ENCODE data around the gene PDE4A. TPM values are rescaled to one million over a fixed set of nuclear protein-coding genes. Genes with fewer than 3 reads are reported as not detected.
A peak's percentile ranks its signal among the peaks of the same experiment; 100 is the strongest.

PDE4A gene
- total and polyA plus RNA-seq, 2 of the 13 experiments (the other 11 are each of a cell fraction or from before 2014, with no cell fraction given) = 1.1 to 4.1 TPM

- TF ChIP-seq ZNF543 (CRISPR knock-in tag; IDR thresholded peaks at IDR 0.05) = no peak
- peak in 1 of 2 experiments; percentile 29; a peak in 1 of 4 replicates for TF ChIP-seq KLF16 (CRISPR knock-in tag; IDR thresholded peaks at IDR 0.05)
- TF ChIP-seq HNF1B (CRISPR knock-in tag; IDR thresholded peaks at IDR 0.05) = no peak; the same call in 1 of the 2 replicates
- TF ChIP-seq ATF1 (CRISPR knock-in tag; IDR thresholded peaks at IDR 0.05) = no peak
- no peak for TF ChIP-seq ZBED4 (CRISPR knock-in tag; IDR thresholded peaks at IDR 0.05; ENCODE audit: borderline replicate concordance)
- TF ChIP-seq NR3C1 (CRISPR knock-in tag; IDR thresholded peaks at IDR 0.05) = no peak
- no peak for TF ChIP-seq NONO (IDR thresholded peaks at IDR 0.05)
- TF ChIP-seq NONO (CRISPR knock-in tag; conservative IDR thresholded peaks at IDR 0.05) = no peak; the same call in 1 of the 2 replicates
- peak; percentile 56; the same call in 1 of the 2 replicates for TF ChIP-seq ZFP37 (CRISPR knock-in tag; IDR thresholded peaks at IDR 0.05; ENCODE audit: borderline replicate concordance)
- no peak for TF ChIP-seq TGIF2 (CRISPR knock-in tag; IDR thresholded peaks at IDR 0.05)
- TF ChIP-seq ZNF550 (CRISPR knock-in tag; IDR thresholded peaks at IDR 0.05; ENCODE audit: borderline replicate concordance) = no peak
- TF ChIP-seq MED13 (CRISPR knock-in tag; IDR thresholded peaks at IDR 0.05) = 0 out of 2 replicates have a peak, but pooled peaks have one; percentile 60
- TF ChIP-seq PBX3 (CRISPR knock-in tag; IDR thresholded peaks at IDR 0.05; ENCODE audit: borderline replicate concordance) = no peak
These were observed 82.9 kb downstream of the PDE4A start, which contains the start of gene KEAP1 (continued) for GRCh38 chr19:10503002-10503789.
